Colonic mucosa (tissue), 4 donors: Measurements from ENCODE around the gene BARHL1. TPM values are rescaled to one million over a fixed set of nuclear protein-coding genes. Genes with fewer than 3 reads are reported as not detected.

Experiments used
- DNase-seq: peaks from one replicate; pipeline ENCODE4 v3.0.0-alpha.2; 2020
- H3K27ac ChIP-seq: fragments of 200-600 bp; one replicate; pipeline ENCODE4 v1.8.0; 2021
- H3K27me3 ChIP-seq: fragments of 200-600 bp; one replicate; pipeline ENCODE4 v1.8.0; 2021
- H3K36me3 ChIP-seq: fragments of 200-600 bp; one replicate; pipeline ENCODE4 v1.8.0; 2021
- H3K4me1 ChIP-seq: fragments of 200-600 bp; one replicate; pipeline ENCODE4 v1.8.0; 2021; ENCODE audit warnings: mild to moderate bottlenecking
- H3K4me3 ChIP-seq: fragments of 200-600 bp; one replicate; pipeline ENCODE4 v1.8.0; 2021
- H3K9ac ChIP-seq, 2 donors: one replicate each; pipeline ENCODE4 v1.7.0; 2013; ENCODE audit warnings: control low read depth in 2 of 2, low read depth in 2 of 2, low read length in 2 of 2
- H3K9me3 ChIP-seq: fragments of 200-600 bp; one replicate; pipeline ENCODE4 v1.8.0; 2021
- CTCF ChIP-seq: fragments of 200-600 bp; IDR thresholded peaks from one replicate; pipeline ENCODE4 v1.8.0; 2022; ENCODE audit warnings: antibody characterized with exemption, mild to moderate bottlenecking
- intact Hi-C: fragments of 100-400 bp; cut with DNase I; formaldehyde crosslinking; loops from one replicate; pipeline ENCODE4 v1.14.1; 2022
- total RNA-seq, 2 donors: library from RNA; stranded (reverse); fragmentation: NEBNext Ultra II Directional in 1 of 2; extraction: Animal tissue kit (Norgen Biotek cat#: 25700) in 1 of 2; gene quantifications; one replicate each; pipeline ENCODE4 v1.2.1, GENCODE V29; 2021
- donor health status: healthy.
- donor health status: DM: no; HTN: no; CAD: no.
- donor health status: DM: no; HTN: no; CAD: no.

Gene BARHL1
- total RNA-seq, 2 donors from 2014 or later = not detected

DNA sequence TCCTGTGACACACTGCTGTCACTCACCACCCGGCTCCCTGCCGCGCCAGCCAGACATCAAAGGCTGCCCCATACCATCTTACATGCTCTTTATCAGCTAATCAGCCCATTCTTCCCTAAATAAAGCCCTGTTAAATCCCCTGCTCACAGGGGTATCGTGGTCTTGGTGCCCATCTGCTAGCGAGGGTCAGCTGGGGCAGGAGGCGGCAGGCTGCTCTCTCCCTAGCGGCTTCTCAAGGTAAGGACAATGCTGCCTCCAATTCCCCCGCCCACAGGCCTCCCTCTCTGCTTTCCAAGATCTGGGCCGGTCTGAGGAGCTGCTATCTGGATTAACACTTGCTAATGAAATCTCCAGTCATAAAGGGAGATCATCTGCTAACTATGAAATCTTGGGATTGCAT lies 26.8 kb downstream of the BARHL1 start:
- Histone ChIP-seq H3K4me1 (no peaks in the 10 kb centered on the region), H3K4me3 (no peak overlapping the region)

GRCh38 chr9:132609829-132610228 lies 27.4 kb downstream of the BARHL1 start:
- H3K4me1 ChIP-seq = no peaks in the 10 kb centered on the region
- H3K27me3 ChIP-seq = no peaks in the 10 kb centered on the region
- intact Hi-C loops = no loop called here
- H3K9ac ChIP-seq = no peak overlapping the region
- DNase-seq = no peak
- peaks cover 6% of the 10 kb centered on the region for H3K36me3 ChIP-seq
- no peak for TF ChIP-seq CTCF
- H3K9me3 ChIP-seq = no peaks in the 10 kb centered on the region
- H3K4me3 ChIP-seq = no peak overlapping the region
- no peak overlapping the region for H3K27ac ChIP-seq

More for the DNA sequence above, 26.8 kb downstream of the BARHL1 start:
- no peak for DNase-seq
- H3K27me3 ChIP-seq = no peaks in the 10 kb centered on the region
- intact Hi-C loops = no loop called here
- TF ChIP-seq CTCF = no peak
- no peak overlapping the region for H3K27ac ChIP-seq
- no peak overlapping the region for H3K9ac ChIP-seq
- no peaks in the 10 kb centered on the region for H3K9me3 ChIP-seq
- peaks cover 6% of the 10 kb centered on the region for H3K36me3 ChIP-seq

DNA sequence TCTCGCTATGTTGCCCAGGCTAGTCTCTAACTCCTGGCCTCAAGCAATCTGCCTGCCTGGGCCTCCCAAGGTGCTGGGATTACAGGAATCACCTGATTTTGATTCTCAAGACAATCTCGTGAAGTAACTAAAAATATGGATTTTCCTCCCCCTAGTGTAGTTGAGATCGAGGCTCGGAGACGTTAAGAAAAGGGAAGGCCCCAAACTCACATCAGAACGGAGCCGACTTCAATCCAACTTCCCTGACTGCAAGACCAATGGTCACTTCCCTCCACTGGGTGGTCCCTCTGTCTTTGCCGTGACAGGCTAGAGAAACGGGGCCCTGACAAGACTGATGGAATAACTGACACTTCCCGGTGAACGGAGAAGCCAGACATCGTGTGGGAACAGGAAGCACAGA lies 28.3 kb downstream of the BARHL1 start:
- DNase-seq = no peak
- Histone ChIP-seq H3K4me3 (no peak overlapping the region), H3K27ac (no peak overlapping the region), H3K36me3 (peaks cover 6% of the 10 kb centered on the region), H3K9me3 (no peaks in the 10 kb centered on the region), H3K27me3 (no peaks in the 10 kb centered on the region), H3K9ac (no peak overlapping the region), H3K4me1 (no peaks in the 10 kb centered on the region)
- intact Hi-C loops = no loop called here
- no peak for TF ChIP-seq CTCF

- Histone ChIP-seq H3K9ac (no peak overlapping the region), H3K4me1 (no peaks in the 10 kb centered on the region), H3K36me3 (no peaks in the 10 kb centered on the region), H3K4me3 (no peak overlapping the region), H3K9me3 (no peaks in the 10 kb centered on the region), H3K27ac (no peak overlapping the region), H3K27me3 (no peaks in the 10 kb centered on the region)
- no peak for DNase-seq
- intact Hi-C loops = no loop called here
- TF ChIP-seq CTCF = no peak
Observed at GRCh38 chr9:132614324-132614723, 31.9 kb downstream of the BARHL1 start.

DNA sequence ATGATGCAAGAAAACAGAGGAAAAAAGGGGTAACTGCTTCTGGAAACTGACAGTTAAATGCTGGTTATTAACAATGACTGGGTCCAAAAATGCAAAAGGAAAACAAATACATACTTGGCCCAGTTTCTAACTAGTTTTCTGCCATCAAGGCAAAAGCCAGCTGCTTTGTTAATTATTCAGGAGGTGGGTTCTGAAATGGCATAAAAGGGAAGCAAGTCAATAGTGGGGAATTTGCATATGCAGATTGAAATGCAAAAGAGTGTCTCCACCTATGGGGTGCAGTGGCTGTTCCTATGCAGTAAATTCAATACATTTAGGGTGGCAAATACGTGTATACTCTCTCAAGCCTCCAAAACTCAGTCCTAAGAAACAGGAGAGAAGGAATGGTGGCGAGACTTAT lies 33.4 kb downstream of the BARHL1 start:
- Histone ChIP-seq H3K27me3 (no peaks in the 10 kb centered on the region), H3K4me3 (no peak overlapping the region), H3K27ac (no peak overlapping the region), H3K4me1 (no peaks in the 10 kb centered on the region), H3K9ac (no peak overlapping the region), H3K36me3 (no peaks in the 10 kb centered on the region), H3K9me3 (no peaks in the 10 kb centered on the region)
- no peak for DNase-seq
- intact Hi-C loops = no loop called here
- no peak for TF ChIP-seq CTCF

DNA sequence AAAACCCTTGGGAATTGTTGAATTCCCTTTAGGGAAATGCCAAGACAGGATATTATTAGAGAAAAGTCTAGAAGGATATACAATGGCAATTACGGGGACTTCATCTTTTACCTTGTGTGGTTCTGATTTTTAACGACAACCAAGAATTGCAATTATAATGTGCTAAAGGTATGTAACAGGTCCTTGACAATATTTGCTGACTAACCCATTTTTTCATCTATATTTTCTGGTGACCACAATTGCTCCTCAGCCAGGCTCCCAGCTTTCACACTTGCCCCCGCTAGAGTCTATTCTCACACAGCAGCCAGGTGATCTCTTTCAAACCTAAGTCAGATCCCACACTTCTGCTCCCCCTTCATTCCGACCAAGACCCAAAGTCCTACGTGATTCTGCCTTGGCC lies 34.3 kb downstream of the BARHL1 start:
- no peak for DNase-seq
- no peak for TF ChIP-seq CTCF
- no peaks in the 10 kb centered on the region for H3K9me3 ChIP-seq
- no peaks in the 10 kb centered on the region for H3K27me3 ChIP-seq
- no peak overlapping the region for H3K9ac ChIP-seq
- no peak overlapping the region for H3K27ac ChIP-seq
- H3K36me3 ChIP-seq = no peaks in the 10 kb centered on the region
- intact Hi-C loops = no loop called here
- no peaks in the 10 kb centered on the region for H3K4me1 ChIP-seq
- no peak overlapping the region for H3K4me3 ChIP-seq
